OCI-LY3 (cell line): ENCODE data around the gene LGI4.

Source experiments
- EZH2phosphoT487 ChIP-seq: fragments of 200-600 bp; shearing (Covaris generic); IDR thresholded peaks from 2 replicates; pipeline ENCODE4 v1.6.1; 2018; ENCODE audit warnings: antibody characterized with exemption, mixed run types, low read depth
- TF ChIP-seq, protein P1 (sequence below): fragments of 200-600, 300-600 bp; sonication (generic); IDR thresholded peaks from 2 replicates; pipeline ENCODE4 v1.5.1; 2014; ENCODE audit warnings: antibody characterized with exemption, low read length, low read depth

DNA sequence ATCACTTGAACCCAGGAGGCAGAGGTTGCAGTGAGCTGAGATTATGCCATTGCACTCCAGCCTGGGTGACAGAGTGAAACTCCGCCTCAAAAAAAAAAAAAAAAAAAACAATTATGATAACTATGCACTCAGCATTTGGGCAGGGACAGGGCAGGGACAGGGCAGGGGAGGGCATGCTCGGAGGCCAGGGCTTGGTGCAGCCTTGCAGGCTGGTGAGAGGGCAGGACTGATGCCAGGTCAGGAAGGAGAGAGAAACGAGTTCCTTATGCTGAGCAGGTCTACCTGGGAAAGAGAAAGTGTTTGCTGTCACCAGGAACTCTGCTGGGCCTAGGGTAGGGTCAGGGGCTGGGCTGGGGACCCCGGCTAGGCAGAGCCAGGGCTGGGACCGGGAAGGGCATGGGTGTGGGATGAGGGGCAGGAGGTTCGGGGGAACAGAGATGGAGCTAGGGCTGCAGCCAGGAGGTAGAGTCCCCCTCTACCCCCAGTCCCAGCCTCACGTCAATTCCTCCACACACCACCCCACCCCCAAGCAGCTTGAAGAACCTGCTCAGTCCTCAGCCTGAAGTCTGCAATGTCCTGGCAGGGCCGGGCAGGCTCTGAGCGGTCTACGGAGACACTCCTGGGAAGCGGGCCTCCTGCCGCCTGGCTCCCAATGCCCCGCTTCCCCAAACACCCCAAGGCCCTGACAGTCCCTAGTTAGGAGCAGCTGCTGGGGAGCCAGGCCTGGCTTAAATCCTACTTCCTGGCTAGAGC, 16.4 kb downstream of the LGI4 start:
- TF ChIP-seq, protein P1, sequence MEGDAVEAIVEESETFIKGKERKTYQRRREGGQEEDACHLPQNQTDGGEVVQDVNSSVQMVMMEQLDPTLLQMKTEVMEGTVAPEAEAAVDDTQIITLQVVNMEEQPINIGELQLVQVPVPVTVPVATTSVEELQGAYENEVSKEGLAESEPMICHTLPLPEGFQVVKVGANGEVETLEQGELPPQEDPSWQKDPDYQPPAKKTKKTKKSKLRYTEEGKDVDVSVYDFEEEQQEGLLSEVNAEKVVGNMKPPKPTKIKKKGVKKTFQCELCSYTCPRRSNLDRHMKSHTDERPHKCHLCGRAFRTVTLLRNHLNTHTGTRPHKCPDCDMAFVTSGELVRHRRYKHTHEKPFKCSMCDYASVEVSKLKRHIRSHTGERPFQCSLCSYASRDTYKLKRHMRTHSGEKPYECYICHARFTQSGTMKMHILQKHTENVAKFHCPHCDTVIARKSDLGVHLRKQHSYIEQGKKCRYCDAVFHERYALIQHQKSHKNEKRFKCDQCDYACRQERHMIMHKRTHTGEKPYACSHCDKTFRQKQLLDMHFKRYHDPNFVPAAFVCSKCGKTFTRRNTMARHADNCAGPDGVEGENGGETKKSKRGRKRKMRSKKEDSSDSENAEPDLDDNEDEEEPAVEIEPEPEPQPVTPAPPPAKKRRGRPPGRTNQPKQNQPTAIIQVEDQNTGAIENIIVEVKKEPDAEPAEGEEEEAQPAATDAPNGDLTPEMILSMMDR: no peak
- no peak for TF ChIP-seq EZH2phosphoT487
